ENCODE data around the gene KDM5B. TPM values are rescaled to one million over a fixed set of nuclear protein-coding genes. Genes with fewer than 3 reads are reported as not detected.

KDM5B gene
- total RNA-seq, 2 experiments from 2014 or later: 18.3 to 19.3 TPM

- no peak overlapping the region for H3K27ac Mint-ChIP-seq
These were observed 126.3 kb downstream of the KDM5B start for GRCh38 chr1:202681736-202682420.

GRCh38 chr1:202680586-202681352, 127.5 kb downstream of the KDM5B start:
- peaks cover 2% of the 10 kb centered on the region for H3K36me3 Mint-ChIP-seq
- no peaks in the 10 kb centered on the region for H3K4me1 Mint-ChIP-seq
- no peak overlapping the region for H3K27ac Mint-ChIP-seq
- H3K9me3 Mint-ChIP-seq: peaks cover 8% of the 10 kb centered on the region
- peaks cover 35% of the 10 kb centered on the region for H3K27me3 Mint-ChIP-seq
- no peak for DNase-seq
- H3K4me3 Mint-ChIP-seq: no peak overlapping the region

More at GRCh38 chr1:202681736-202682420, 126.3 kb downstream of the KDM5B start:
- H3K4me3 Mint-ChIP-seq: no peak overlapping the region
- H3K9me3 Mint-ChIP-seq: peaks cover 8% of the 10 kb centered on the region
- H3K4me1 Mint-ChIP-seq: no peaks in the 10 kb centered on the region
- peaks cover 35% of the 10 kb centered on the region for H3K27me3 Mint-ChIP-seq
- DNase-seq: no peak
- peaks cover 2% of the 10 kb centered on the region for H3K36me3 Mint-ChIP-seq

- H3K36me3 Mint-ChIP-seq: peaks cover 2% of the 10 kb centered on the region
- no peaks in the 10 kb centered on the region for H3K4me1 Mint-ChIP-seq
- H3K27ac Mint-ChIP-seq: no peak overlapping the region
- H3K9me3 Mint-ChIP-seq: peaks cover 8% of the 10 kb centered on the region
- no peak for DNase-seq
- H3K27me3 Mint-ChIP-seq: peaks cover 38% of the 10 kb centered on the region
- H3K4me3 Mint-ChIP-seq: no peak overlapping the region
These were observed 128.6 kb downstream of the KDM5B start for GRCh38 chr1:202679406-202680177.

GRCh38 chr1:202677433-202677832, 130.8 kb downstream of the KDM5B start:
- no peak overlapping the region for H3K4me3 Mint-ChIP-seq

More at GRCh38 chr1:202677433-202677832, 130.8 kb downstream of the KDM5B start:
- H3K27me3 Mint-ChIP-seq: peaks cover 35% of the 10 kb centered on the region
- H3K27ac Mint-ChIP-seq: no peak overlapping the region
- H3K4me1 Mint-ChIP-seq: no peaks in the 10 kb centered on the region
- peaks cover 10% of the 10 kb centered on the region for H3K9me3 Mint-ChIP-seq
- DNase-seq: no peak
- peaks cover 2% of the 10 kb centered on the region for H3K36me3 Mint-ChIP-seq

Other genes starting within 250 kb of the KDM5B start
- not detected for gene SYT2, start 98.0 kb downstream of the KDM5B start, total RNA-seq
- gene PCAT6, start 2.5 kb upstream of the KDM5B start, total RNA-seq: under 1 TPM; 0.45 to 0.80 TPM
- gene RABIF, start 80.7 kb upstream of the KDM5B start, total RNA-seq: 1 to 10 TPM; 8.4 to 9.0 TPM
- 10 to 100 TPM; 42.6 to 44.1 TPM for gene KLHL12, start 118.8 kb upstream of the KDM5B start, total RNA-seq
- 10 to 100 TPM; 77.3 to 82.1 TPM for gene ADIPOR1, start 149.9 kb upstream of the KDM5B start, total RNA-seq
- 10 to 100 TPM; 18.3 to 19.2 TPM for gene CYB5R1, start 158.8 kb upstream of the KDM5B start, total RNA-seq
- 10 to 100 TPM; 81.4 to 81.9 TPM for gene TMEM183A, start 199.0 kb upstream of the KDM5B start, total RNA-seq
- 10 to 100 TPM; 20.8 to 21.3 TPM for gene PPFIA4, start 218.1 kb upstream of the KDM5B start, total RNA-seq

Data from activated naive CD8-positive, alpha-beta T cell treated with anti-CD3 and anti-CD28 coated beads for 36 hours (primary cell).